ENCODE results near the gene OLR1. TPM values are rescaled to one million over a fixed set of nuclear protein-coding genes. Genes with fewer than 3 reads are reported as not detected.

The OLR1 gene
- total and polyA plus RNA-seq, 2 of the 4 experiments (the other 2 are of a cell fraction): 3.2 to 4.1 TPM

DNA sequence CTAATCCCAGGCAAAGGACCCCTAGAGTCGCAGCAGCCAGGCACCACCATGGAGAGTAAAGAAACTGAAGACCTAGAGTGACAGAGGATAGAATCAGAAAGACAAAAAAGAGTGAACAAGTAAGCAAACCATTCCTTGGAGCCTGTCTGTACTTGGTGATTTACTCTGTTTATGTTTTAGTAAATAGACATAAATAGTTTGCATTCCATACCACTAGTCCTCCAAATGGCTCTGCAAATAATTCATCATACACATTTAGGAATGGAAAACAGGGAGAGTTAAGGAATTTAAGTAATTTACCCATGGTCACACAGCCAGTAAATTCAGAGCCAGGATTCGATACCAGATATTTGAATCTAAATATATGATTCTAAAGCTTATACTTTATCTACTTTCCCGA, 2.8 kb downstream of the OLR1 start:
- peak overlapping the region; percentile 67; the same call in 1 of the 3 replicates for H2BK15ac ChIP-seq (ENCODE audit: low read depth, low read length)
- peak overlapping the region; percentile 90 for H2BK5ac ChIP-seq (ENCODE audit: low read depth, low read length, poor library complexity, severe bottlenecking)
- dilution Hi-C loops (cut with HindIII; ENCODE audit: low sequenced_read_pairs, unreplicated experiment): no loop called here
- peak overlapping the region; percentile 84 for H3K23ac ChIP-seq (ENCODE audit: low read depth, low read length)
- H3K56ac ChIP-seq (ENCODE audit: extremely low read depth, insufficient read depth, low read length): peak overlapping the region; percentile 85
- H2AFZ ChIP-seq (replicated peaks; ENCODE audit: low read length, poor library complexity): no peak overlapping the region
- peak overlapping the region; percentile 97 for H2BK20ac ChIP-seq (ENCODE audit: low read depth, low read length)
- ChIA-PET POLR2A (ENCODE audit: unreplicated experiment) (interaction anchor here (0.6 kb wide), 1 partner anchor 11 kb away, joined by 4 read pairs; no protein-coding TSS in a partner anchor), CTCF (interaction anchor here (1.1 kb wide), 1 partner anchor 12 kb away, joined by 3 read pairs; no protein-coding TSS in a partner anchor)
- DNase-seq (peak; percentile 75), ATAC-seq (ENCODE audit: low read depth) (peak; percentile 87)
- peak overlapping the region; percentile 90 for H3K4me2 ChIP-seq (ENCODE audit: low read depth, low read length)
- no peaks in the 10 kb centered on the region for H3K9me3 ChIP-seq (ENCODE audit: control insufficient read depth, insufficient read depth, low read length)
- peak overlapping the region; percentile 72; the same call in 1 of the 2 replicates for H3K27ac ChIP-seq (ENCODE audit: insufficient read depth, low read length)
- H3K4ac ChIP-seq (ENCODE audit: low read depth, low read length): peak overlapping the region; percentile 95
- no TSS peak for BruUV-seq (replicated peaks)
- H3K18ac ChIP-seq (ENCODE audit: low read depth, low read length): peak overlapping the region; percentile 99
- intact Hi-C loops (cut with micrococcal nuclease): loop anchor here (1.0 kb wide), 1 partner anchor 15 kb away; no protein-coding TSS in a partner anchor
- WGBS, 2 experiments (ENCODE audit: extremely low coverage in 2 of 2, insufficient read length in 1 of 2): 0% methylated on average over 1 of the region's 3 CpGs; no CpG with 5 or more reads in 1 of the 2 experiments
- 0 out of 4 replicates have a peak, but pooled peaks cover 0 to 4% of the 10 kb centered on the region in 2 experiments for H3K79me1 ChIP-seq (ENCODE audit: low read depth in 1 of 2, low read length in 2 of 2)
- H3K14ac ChIP-seq (replicated peaks; ENCODE audit: low read depth, low read length): peak overlapping the region; percentile 82
- H4K5ac ChIP-seq (ENCODE audit: low read depth, low read length): peak overlapping the region; percentile 92
- H3K4me1 ChIP-seq (ENCODE audit: control insufficient read depth, insufficient read depth, low read length): peaks cover 10% of the 10 kb centered on the region
- H4K91ac ChIP-seq (ENCODE audit: insufficient read depth, low read depth, low read length): peak overlapping the region; percentile 99
- in situ Hi-C loops (cut with MboI; ENCODE audit: low sequenced_read_pairs): no loop called here
- H4K20me1 ChIP-seq (ENCODE audit: insufficient read depth, low read length): no peaks in the 10 kb centered on the region
- H3K36me3 ChIP-seq (ENCODE audit: control insufficient read depth, insufficient read depth, low read length): no peaks in the 10 kb centered on the region
- no peak overlapping the region for H2AK9ac ChIP-seq (replicated peaks; ENCODE audit: low read depth, low read length, poor library complexity)
- H3K9ac ChIP-seq (ENCODE audit: low read depth, low read length): peak overlapping the region; percentile 54; the same call in 1 of the 2 replicates
- H3K9me1 ChIP-seq (ENCODE audit: insufficient read depth, low read length): no peaks in the 10 kb centered on the region
- peak overlapping the region; percentile 98 for H2BK120ac ChIP-seq (ENCODE audit: low read depth, low read length)
- no peaks in the 10 kb centered on the region for H3K27me3 ChIP-seq (ENCODE audit: control insufficient read depth, insufficient read depth, low read length)
- peak overlapping the region; percentile 73; the same call in 1 of the 2 replicates for H2AK5ac ChIP-seq (ENCODE audit: low read depth, low read length)
- no peak overlapping the region for H3K4me3 ChIP-seq (ENCODE audit: insufficient read depth, low read depth, low read length)
- peak overlapping the region in 1 of 2 experiments; percentile 97; a peak in 2 of 4 replicates for H4K8ac ChIP-seq (ENCODE audit: low read depth in 2 of 2, low read length in 2 of 2)
- no peak for TF ChIP-seq CEBPB (IDR thresholded peaks at IDR 0.05; ENCODE audit: low read depth, low read length)
- TF ChIP-seq, protein P1, sequence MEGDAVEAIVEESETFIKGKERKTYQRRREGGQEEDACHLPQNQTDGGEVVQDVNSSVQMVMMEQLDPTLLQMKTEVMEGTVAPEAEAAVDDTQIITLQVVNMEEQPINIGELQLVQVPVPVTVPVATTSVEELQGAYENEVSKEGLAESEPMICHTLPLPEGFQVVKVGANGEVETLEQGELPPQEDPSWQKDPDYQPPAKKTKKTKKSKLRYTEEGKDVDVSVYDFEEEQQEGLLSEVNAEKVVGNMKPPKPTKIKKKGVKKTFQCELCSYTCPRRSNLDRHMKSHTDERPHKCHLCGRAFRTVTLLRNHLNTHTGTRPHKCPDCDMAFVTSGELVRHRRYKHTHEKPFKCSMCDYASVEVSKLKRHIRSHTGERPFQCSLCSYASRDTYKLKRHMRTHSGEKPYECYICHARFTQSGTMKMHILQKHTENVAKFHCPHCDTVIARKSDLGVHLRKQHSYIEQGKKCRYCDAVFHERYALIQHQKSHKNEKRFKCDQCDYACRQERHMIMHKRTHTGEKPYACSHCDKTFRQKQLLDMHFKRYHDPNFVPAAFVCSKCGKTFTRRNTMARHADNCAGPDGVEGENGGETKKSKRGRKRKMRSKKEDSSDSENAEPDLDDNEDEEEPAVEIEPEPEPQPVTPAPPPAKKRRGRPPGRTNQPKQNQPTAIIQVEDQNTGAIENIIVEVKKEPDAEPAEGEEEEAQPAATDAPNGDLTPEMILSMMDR (conservative IDR thresholded peaks at IDR 0.05; ENCODE audit: low read depth, low read length): no peak
- TF ChIP-seq POLR2A (IDR thresholded peaks at IDR 0.05; ENCODE audit: low read depth, low read length): no peak
- TF ChIP-seq, protein P2, sequence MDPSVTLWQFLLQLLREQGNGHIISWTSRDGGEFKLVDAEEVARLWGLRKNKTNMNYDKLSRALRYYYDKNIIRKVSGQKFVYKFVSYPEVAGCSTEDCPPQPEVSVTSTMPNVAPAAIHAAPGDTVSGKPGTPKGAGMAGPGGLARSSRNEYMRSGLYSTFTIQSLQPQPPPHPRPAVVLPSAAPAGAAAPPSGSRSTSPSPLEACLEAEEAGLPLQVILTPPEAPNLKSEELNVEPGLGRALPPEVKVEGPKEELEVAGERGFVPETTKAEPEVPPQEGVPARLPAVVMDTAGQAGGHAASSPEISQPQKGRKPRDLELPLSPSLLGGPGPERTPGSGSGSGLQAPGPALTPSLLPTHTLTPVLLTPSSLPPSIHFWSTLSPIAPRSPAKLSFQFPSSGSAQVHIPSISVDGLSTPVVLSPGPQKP (IDR thresholded peaks at IDR 0.05; ENCODE audit: borderline replicate concordance, low read depth, low read length): no peak
- TF ChIP-seq MAZ (IDR thresholded peaks at IDR 0.05; ENCODE audit: borderline replicate concordance, low read depth, low read length): no peak
- TF ChIP-seq RAD21 (IDR thresholded peaks at IDR 0.05; ENCODE audit: low read length): no peak
- TF ChIP-seq BHLHE40 (IDR thresholded peaks at IDR 0.05; ENCODE audit: low read depth, low read length): no peak
- TF ChIP-seq MAFK (IDR thresholded peaks at IDR 0.05; ENCODE audit: low read depth, low read length): no peak
- TF ChIP-seq CHD1 (IDR thresholded peaks at IDR 0.05; ENCODE audit: low read depth, low read length): no peak
- TF ChIP-seq NFE2L2 (IDR thresholded peaks at IDR 0.05; ENCODE audit: low read depth, low read length): no peak

Measured in IMR-90 (cell line).